Vagina (tissue), 2 donors: Measurements from ENCODE around the gene SIRPA. TPM values are rescaled to one million over a fixed set of nuclear protein-coding genes. Genes with fewer than 3 reads are reported as not detected.

Experiments
- DNase-seq, 2 donors: peaks; one replicate each; pipeline ENCODE4 v3.0.0-alpha.2; 2017; ENCODE audit errors: extremely low spot score in 2 of 2
- H3K27ac ChIP-seq: fragments of 200-600 bp; sonication (generic); one replicate; pipeline ENCODE4 v1.5.1; 2019
- H3K27me3 ChIP-seq: fragments of 200-600 bp; sonication (generic); one replicate; pipeline ENCODE4 v1.5.1; 2019
- H3K36me3 ChIP-seq, 2 donors: fragments of 200-600 bp; sonication (generic); one replicate each; pipeline ENCODE4 v1.5.1; 2017 to 2019
- H3K4me1 ChIP-seq: fragments of 200-600 bp; sonication (generic); one replicate; pipeline ENCODE4 v1.5.1; 2019
- H3K4me3 ChIP-seq, 2 donors: fragments of 200-600 bp; sonication (generic); 1 replicate in 1 of 2; 2 replicates in 1 of 2; pipeline ENCODE4 v1.5.1; 2016 to 2019
- H3K9me3 ChIP-seq: fragments of 200-600 bp; sonication (generic); one replicate; pipeline ENCODE4 v1.5.1; 2019
- POLR2A ChIP-seq, 2 donors: fragments of 450-650 bp; IDR thresholded peaks; one replicate each; pipeline ENCODE4 v1.6.1; 2017; ENCODE audit warnings: antibody characterized with exemption in 2 of 2, mild to moderate bottlenecking in 2 of 2, moderate library complexity in 2 of 2
- POLR2AphosphoS5 ChIP-seq, 2 donors: sonication (generic); formaldehyde crosslinking; IDR thresholded peaks; one replicate each; pipeline ENCODE4 v1.9.0; 2017; ENCODE audit warnings: antibody characterized with exemption in 2 of 2, mild to moderate bottlenecking in 2 of 2, low read depth in 1 of 2; ENCODE audit not compliant: insufficient read depth in 1 of 2
- intact Hi-C: fragments of 100-400 bp; cut with DNase I; formaldehyde crosslinking; loops from one replicate; pipeline ENCODE4 v1.15.1; 2023
- total RNA-seq: library from RNA; depleted of rRNA; stranded (reverse); fragments of >200 nt; gene quantifications from one replicate; pipeline ENCODE4 v1.2.3, GENCODE V29; 2016
- TF ChIP-seq, protein P1 (sequence below), 3 experiments: fragments of 450-650 bp in 2 of 3; fragments of 200-600 bp in 1 of 3; sonication (generic) in 1 of 3; IDR thresholded peaks; one replicate each; pipeline ENCODE4 v1.5.1; 2017 to 2019; ENCODE audit warnings: antibody characterized with exemption in 3 of 3, mild to moderate bottlenecking in 2 of 3, moderate library complexity in 2 of 3

Gene SIRPA
- total RNA-seq, 1 donor from 2014 or later = 52.3 TPM

DNA sequence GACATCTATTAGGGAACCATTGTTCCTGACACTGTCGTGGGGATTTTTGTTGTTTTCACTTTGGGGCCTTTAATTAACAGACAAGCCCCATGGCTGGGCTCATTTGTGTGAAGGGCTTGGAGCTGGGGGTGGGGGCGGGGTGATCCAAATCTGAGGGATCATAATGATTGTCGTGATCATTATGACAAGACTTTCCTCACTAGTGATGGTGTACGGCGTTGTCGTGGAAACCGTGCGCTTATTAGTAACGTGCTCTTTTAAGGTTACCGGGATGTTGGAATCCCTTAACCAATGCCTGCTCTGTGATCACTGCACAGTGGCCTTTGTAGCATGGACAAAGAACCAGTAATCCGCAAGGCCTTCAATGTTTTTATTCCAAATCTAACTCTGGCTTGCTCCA, 80.1 kb downstream of the SIRPA start:
- intact Hi-C loops = no loop called here

DNA sequence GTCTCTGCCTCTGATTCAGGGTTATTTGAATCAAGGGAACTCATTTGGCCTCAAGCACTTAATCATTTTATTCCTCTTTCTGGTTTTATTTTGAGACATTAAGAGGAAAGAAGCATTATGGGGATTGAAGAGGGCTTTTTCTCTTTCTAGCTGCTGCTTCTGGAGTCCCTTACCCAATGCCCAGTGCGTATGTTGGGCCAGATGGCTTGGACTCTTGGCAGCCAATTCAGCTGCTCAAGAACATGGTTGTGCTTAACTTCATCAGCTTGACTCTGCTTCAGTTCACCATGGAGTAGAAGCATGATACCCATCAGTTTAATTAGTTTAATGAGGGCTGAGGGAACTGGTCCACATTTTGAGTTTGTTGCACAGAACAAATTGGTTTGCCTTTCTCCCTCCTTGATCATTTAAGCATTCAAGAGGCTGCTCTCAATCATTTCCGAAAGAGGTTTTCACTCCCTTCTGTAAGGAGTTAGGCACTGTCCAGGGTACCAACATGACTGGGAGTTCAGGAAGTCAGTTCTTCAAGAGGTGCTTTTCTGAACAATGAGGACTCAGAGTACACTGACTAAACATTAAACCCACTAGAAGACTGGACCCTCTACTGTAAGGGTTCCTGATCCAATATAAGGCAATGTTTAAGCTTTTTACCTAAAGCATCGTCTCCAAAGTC, 84.0 kb downstream of the SIRPA start:
- Histone ChIP-seq H3K36me3 (no peaks in the 10 kb centered on the region), H3K4me3 (no peak overlapping the region), H3K4me1 (no peaks in the 10 kb centered on the region), H3K27me3 (no peaks in the 10 kb centered on the region), H3K27ac (no peak overlapping the region), H3K9me3 (no peaks in the 10 kb centered on the region)
- TF ChIP-seq, protein P1, sequence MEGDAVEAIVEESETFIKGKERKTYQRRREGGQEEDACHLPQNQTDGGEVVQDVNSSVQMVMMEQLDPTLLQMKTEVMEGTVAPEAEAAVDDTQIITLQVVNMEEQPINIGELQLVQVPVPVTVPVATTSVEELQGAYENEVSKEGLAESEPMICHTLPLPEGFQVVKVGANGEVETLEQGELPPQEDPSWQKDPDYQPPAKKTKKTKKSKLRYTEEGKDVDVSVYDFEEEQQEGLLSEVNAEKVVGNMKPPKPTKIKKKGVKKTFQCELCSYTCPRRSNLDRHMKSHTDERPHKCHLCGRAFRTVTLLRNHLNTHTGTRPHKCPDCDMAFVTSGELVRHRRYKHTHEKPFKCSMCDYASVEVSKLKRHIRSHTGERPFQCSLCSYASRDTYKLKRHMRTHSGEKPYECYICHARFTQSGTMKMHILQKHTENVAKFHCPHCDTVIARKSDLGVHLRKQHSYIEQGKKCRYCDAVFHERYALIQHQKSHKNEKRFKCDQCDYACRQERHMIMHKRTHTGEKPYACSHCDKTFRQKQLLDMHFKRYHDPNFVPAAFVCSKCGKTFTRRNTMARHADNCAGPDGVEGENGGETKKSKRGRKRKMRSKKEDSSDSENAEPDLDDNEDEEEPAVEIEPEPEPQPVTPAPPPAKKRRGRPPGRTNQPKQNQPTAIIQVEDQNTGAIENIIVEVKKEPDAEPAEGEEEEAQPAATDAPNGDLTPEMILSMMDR (IDR thresholded peaks at IDR 0.05) = no peak
- no peak for TF ChIP-seq POLR2AphosphoS5 (IDR thresholded peaks at IDR 0.05; ENCODE audit: insufficient read depth in 1 of 2, low read depth in 1 of 2)
- no peak for TF ChIP-seq POLR2A (IDR thresholded peaks at IDR 0.05)
- intact Hi-C loops = no loop called here
- no peak for DNase-seq

More for the DNA sequence above, 80.1 kb downstream of the SIRPA start:
- TF ChIP-seq, protein P1 (IDR thresholded peaks at IDR 0.05) = no peak
- TF ChIP-seq POLR2A (IDR thresholded peaks at IDR 0.05) (no peak), POLR2AphosphoS5 (IDR thresholded peaks at IDR 0.05; ENCODE audit: insufficient read depth in 1 of 2, low read depth in 1 of 2) (no peak)
- Histone ChIP-seq H3K36me3 (no peaks in the 10 kb centered on the region), H3K4me1 (no peaks in the 10 kb centered on the region), H3K27ac (no peak overlapping the region), H3K27me3 (no peaks in the 10 kb centered on the region), H3K4me3 (no peak overlapping the region), H3K9me3 (no peaks in the 10 kb centered on the region)
- DNase-seq = no peak

DNA sequence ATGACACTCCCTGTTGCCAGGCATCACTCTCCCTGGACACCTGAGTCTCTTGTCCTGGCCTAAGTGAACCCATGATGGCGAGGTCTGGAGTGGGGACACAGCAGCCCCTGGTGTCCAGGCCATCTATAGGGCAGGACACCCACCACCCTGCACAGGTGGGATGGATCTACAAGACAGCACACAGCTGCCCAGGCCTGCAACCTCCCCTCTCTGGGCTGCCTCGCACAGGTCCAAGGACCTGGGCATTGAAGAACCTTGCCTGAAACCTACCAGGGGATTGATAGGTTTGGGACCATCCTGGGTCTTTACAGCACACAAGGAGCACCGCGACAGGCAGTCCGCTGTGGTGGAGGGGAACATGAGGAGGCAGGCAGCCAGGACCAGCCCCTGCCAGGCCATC, 87.5 kb downstream of the SIRPA start:
- no peaks in the 10 kb centered on the region for H3K4me1 ChIP-seq
- H3K27ac ChIP-seq = no peak overlapping the region
- intact Hi-C loops = no loop called here
- no peaks in the 10 kb centered on the region for H3K36me3 ChIP-seq
- TF ChIP-seq, protein P1 (IDR thresholded peaks at IDR 0.05) = no peak
- TF ChIP-seq POLR2AphosphoS5 (IDR thresholded peaks at IDR 0.05; ENCODE audit: insufficient read depth in 1 of 2, low read depth in 1 of 2) = no peak
- TF ChIP-seq POLR2A (IDR thresholded peaks at IDR 0.05) = no peak
- no peaks in the 10 kb centered on the region for H3K9me3 ChIP-seq
- no peak overlapping the region for H3K4me3 ChIP-seq
- no peaks in the 10 kb centered on the region for H3K27me3 ChIP-seq
- no peak for DNase-seq

DNA sequence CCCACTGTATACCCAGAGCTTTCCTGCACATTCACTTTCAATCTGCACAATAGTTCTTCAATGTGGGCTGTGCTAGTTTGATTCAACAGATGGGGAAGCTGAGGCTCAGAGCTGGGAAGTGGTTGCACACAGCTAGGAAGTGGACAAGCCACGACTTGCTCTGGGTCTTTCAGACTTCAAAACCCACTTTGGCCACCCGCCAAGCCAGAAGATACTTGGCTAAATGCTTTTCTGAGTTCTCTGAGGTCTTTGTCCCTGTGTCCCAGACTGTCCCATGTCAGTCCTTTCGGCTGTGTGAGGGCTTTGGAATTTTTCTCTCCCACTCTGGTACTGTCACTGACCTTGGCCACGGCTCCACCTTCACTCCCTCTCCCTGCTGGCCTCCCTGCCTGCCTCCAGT, 88.1 kb downstream of the SIRPA start:
- intact Hi-C loops = no loop called here
- no peak for DNase-seq
- TF ChIP-seq POLR2A (IDR thresholded peaks at IDR 0.05) (no peak), POLR2AphosphoS5 (IDR thresholded peaks at IDR 0.05; ENCODE audit: insufficient read depth in 1 of 2, low read depth in 1 of 2) (no peak)
- TF ChIP-seq, protein P1 (IDR thresholded peaks at IDR 0.05) = no peak

DNA sequence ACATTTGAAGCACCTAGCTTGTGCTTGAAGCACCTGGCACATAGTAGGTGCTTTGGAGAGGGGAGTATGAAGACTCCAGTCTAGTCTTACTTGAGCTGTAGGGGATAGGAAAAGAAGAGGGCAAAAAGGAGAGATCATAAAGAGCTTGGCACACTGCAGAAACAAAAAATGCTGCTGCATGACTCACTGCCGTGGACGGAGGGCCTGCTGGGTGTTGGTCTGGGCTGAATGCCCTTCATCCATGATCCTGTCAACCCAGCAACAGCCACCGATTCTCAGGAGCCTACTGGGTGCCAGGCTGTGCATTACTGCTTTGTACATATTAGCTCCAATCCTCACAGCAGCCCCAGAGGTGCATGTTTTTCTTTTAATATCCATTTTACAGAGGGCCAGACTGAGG, 92.6 kb downstream of the SIRPA start:
- intact Hi-C loops = no loop called here
- no peaks in the 10 kb centered on the region for H3K27me3 ChIP-seq
- TF ChIP-seq POLR2AphosphoS5 (IDR thresholded peaks at IDR 0.05; ENCODE audit: insufficient read depth in 1 of 2, low read depth in 1 of 2) (no peak), POLR2A (IDR thresholded peaks at IDR 0.05) (no peak)
- TF ChIP-seq, protein P1 (IDR thresholded peaks at IDR 0.05) = no peak
- no peaks in the 10 kb centered on the region for H3K36me3 ChIP-seq
- H3K9me3 ChIP-seq = no peaks in the 10 kb centered on the region
- H3K27ac ChIP-seq = no peak overlapping the region
- H3K4me1 ChIP-seq = no peaks in the 10 kb centered on the region
- DNase-seq = no peak
- H3K4me3 ChIP-seq = no peak overlapping the region

More for the DNA sequence above, 88.1 kb downstream of the SIRPA start:
- no peak overlapping the region for H3K4me3 ChIP-seq
- no peaks in the 10 kb centered on the region for H3K27me3 ChIP-seq
- H3K4me1 ChIP-seq = no peaks in the 10 kb centered on the region
- H3K27ac ChIP-seq = no peak overlapping the region
- H3K36me3 ChIP-seq = no peaks in the 10 kb centered on the region
- no peaks in the 10 kb centered on the region for H3K9me3 ChIP-seq
